SH-SY5Y (cell line): ENCODE results near the gene ZNF280D.

Experiments used
- GATA2 ChIP-seq: IDR thresholded peaks from 2 replicates; pipeline ENCODE4 v1.6.1; 2011; ENCODE audit warnings: mild to moderate bottlenecking, low read depth, low read length
- GATA3 ChIP-seq: IDR thresholded peaks from 2 replicates; pipeline ENCODE4 v1.6.1; 2011; ENCODE audit warnings: low read depth, mild to moderate bottlenecking, low read length, moderate library complexity

- TF ChIP-seq GATA3: no peak
- no peak for TF ChIP-seq GATA2
Observed at GRCh38 chr15:56734013-56734635, 815 bp upstream of the ZNF280D start.
